GM12878 (cell line): ENCODE results near the gene CORO1C. TPM values are rescaled to one million over a fixed set of nuclear protein-coding genes. Genes with fewer than 3 reads are reported as not detected.
A peak's percentile ranks its signal among the peaks of the same experiment; 100 is the strongest.

Experiments
- ATAC-seq: fragments of 200-7000 bp; cut with Tn5 transposase; 3 replicates; pipeline ENCODE4 v1.9.1; 2020; ENCODE audit warnings: mild to moderate bottlenecking, moderate library complexity
- BruUV-seq: library from RNA; stranded (reverse); fragments of 400-500 nt; replicated peaks from 2 replicates; lab custom pipeline; 2021; lab: Mats Ljungman, UMichigan
- CTCF ChIA-PET: fragments of 300-600 bp; sonication (Branson Sonifier 250); formaldehyde crosslinking; extraction: SDS; loops from one replicate; lab custom pipeline; 2021; ENCODE audit warnings: inconsistent platforms; lab: Yijun Ruan, JAX
- POLR2A ChIA-PET: fragments of 350-600 bp; formaldehyde crosslinking; extraction: SDS; loops from one replicate; lab custom pipeline; 2021; ENCODE audit warnings: inconsistent platforms; lab: Charles Lee
- RAD21 ChIA-PET: fragments of 300-600 bp; sonication (Branson Sonifier 250); formaldehyde crosslinking; loops from one replicate; lab custom pipeline; 2023; ENCODE audit warnings: antibody characterized with exemption; ENCODE audit not compliant: unreplicated experiment; lab: Charles Lee
- SMC1A ChIA-PET: fragments of 300-600 bp; sonication (Branson Sonifier 250); formaldehyde crosslinking; loops from one replicate; lab custom pipeline; 2023; ENCODE audit not compliant: unreplicated experiment, uncharacterized antibody; lab: Charles Lee
- DNase-seq: peaks from one replicate; pipeline ENCODE4 v3.0.0-alpha.2; 2011; ENCODE audit warnings: low read depth, low spot score
- FAIRE-seq: peaks from 3 replicates; lab custom pipeline; 2011; peaks lifted over from hg19 to GRCh38; lab: Jason Lieb, UNC
- H2AFZ ChIP-seq: 2 replicates; pipeline ENCODE4 v1.6.0; 2011; ENCODE audit warnings: low read depth, low read length, control low read depth; ENCODE audit not compliant: control insufficient read depth
- H3K27ac ChIP-seq: 2 replicates; pipeline ENCODE4 v1.5.1; 2011; ENCODE audit warnings: control low read depth; ENCODE audit not compliant: control insufficient read depth, insufficient read depth
- H3K27me3 ChIP-seq, 2 experiments: replicated peaks in 1 of 2; 2 replicates each; pipeline versions ENCODE4 v1.6.0 to v1.6.1; 2011; ENCODE audit warnings: low read length in 1 of 2; ENCODE audit not compliant: control insufficient read depth in 2 of 2, insufficient read depth in 2 of 2
- H3K36me3 ChIP-seq, 2 experiments: 2 replicates each; pipeline ENCODE4 v1.5.1; 2011; ENCODE audit warnings: low read length in 1 of 2; ENCODE audit not compliant: control insufficient read depth in 2 of 2, insufficient read depth in 2 of 2
- H3K4me1 ChIP-seq: 2 replicates; pipeline ENCODE4 v1.6.1; 2011; ENCODE audit warnings: mild to moderate bottlenecking, low read length, moderate library complexity, mixed read lengths; ENCODE audit not compliant: control insufficient read depth, insufficient read depth
- H3K4me2 ChIP-seq: 2 replicates; pipeline ENCODE4 v1.6.0; 2011; ENCODE audit warnings: control low read depth; ENCODE audit not compliant: control insufficient read depth, insufficient read depth
- H3K4me3 ChIP-seq: fragments of 200-600 bp; sonication (generic); 2 replicates; pipeline ENCODE4 v1.5.1; 2016
- H3K79me2 ChIP-seq: 2 replicates; pipeline ENCODE4 v1.6.0; 2011; ENCODE audit warnings: low read length; ENCODE audit not compliant: control insufficient read depth, insufficient read depth
- H3K9ac ChIP-seq: 2 replicates; pipeline ENCODE4 v1.8.0; 2011; ENCODE audit warnings: low read length, control low read depth, mixed read lengths; ENCODE audit not compliant: control insufficient read depth, insufficient read depth
- H3K9me3 ChIP-seq: replicated peaks from 3 replicates; pipeline ENCODE4 v1.5.1; 2011; ENCODE audit warnings: mild to moderate bottlenecking, low read length; ENCODE audit not compliant: control insufficient read depth, insufficient read depth
- H4K20me1 ChIP-seq: 2 replicates; pipeline ENCODE4 v1.6.0; 2011; ENCODE audit not compliant: control insufficient read depth, insufficient read depth
- ATF7 ChIP-seq: fragments of 450-650 bp; IDR thresholded peaks from 2 replicates; pipeline ENCODE4 v1.6.1; 2016; ENCODE audit warnings: low read depth, mild to moderate bottlenecking
- GATAD2B ChIP-seq: fragments of 450-650 bp; conservative IDR thresholded peaks from 2 replicates; pipeline ENCODE4 v1.6.1; 2017; ENCODE audit warnings: low read depth, mild to moderate bottlenecking, moderate library complexity
- LARP7 ChIP-seq: fragments of 450-650 bp; IDR thresholded peaks from 2 replicates; pipeline ENCODE4 v1.6.1; 2017; ENCODE audit warnings: mild to moderate bottlenecking
- MEF2B ChIP-seq: fragments of 450-650 bp; IDR thresholded peaks from 2 replicates; pipeline ENCODE4 v1.6.1; 2018; ENCODE audit warnings: mild to moderate bottlenecking, moderate library complexity; ENCODE audit not compliant: partially characterized antibody, poor library complexity, severe bottlenecking
- NKRF ChIP-seq: fragments of 450-650 bp; conservative IDR thresholded peaks from 2 replicates; pipeline ENCODE4 v1.6.1; 2017; ENCODE audit warnings: mild to moderate bottlenecking, moderate library complexity
- NR2C1 ChIP-seq: fragments of 450-650 bp; IDR thresholded peaks from 2 replicates; pipeline ENCODE4 v1.6.1; 2017; ENCODE audit warnings: antibody characterized with exemption, mild to moderate bottlenecking, moderate library complexity
- ZNF217 ChIP-seq: fragments of 450-650 bp; IDR thresholded peaks from 2 replicates; pipeline ENCODE4 v1.6.1; 2017; ENCODE audit warnings: antibody characterized with exemption, mild to moderate bottlenecking
- WGBS: methylation state at CpG from one replicate; pipeline ENCODE4 v1.1.6; 2016; ENCODE audit warnings: low lambda C conversion rate; ENCODE audit not compliant: insufficient replicate concordance, insufficient coverage; ENCODE audit errors: missing lambda C conversion rate; 5-methylcytosine and 5-hydroxymethylcytosine counted together
- in situ Hi-C: fragments of 300-500 bp; cut with MboI; formaldehyde crosslinking; loops from 9 replicates; pipeline ENCODE4 v1.14.3; 2018; ENCODE audit warnings: mixed read lengths
- intact Hi-C: fragments of 100-400 bp; cut with micrococcal nuclease; formaldehyde crosslinking; loops from one replicate; pipeline ENCODE4 v1.14.2; 2022; ENCODE audit not compliant: unreplicated experiment
- polyA plus RNA-seq, 11 experiments: library from polyadenylated mRNA; depleted of rRNA in 4 of 11; unstranded in 6 of 11; stranded (reverse) in 5 of 11; fragments of >200 nt; fragmentation: Nextera tagmentation in 4 of 11; fragmentation: Illumina TruSeq in 1 of 11; extraction: Ambion mirVana in 4 of 11; extraction: Trizol in 1 of 11; gene quantifications; 1 replicate in 1 of 11; 2 replicates in 10 of 11; pipeline versions ENCODE4 v1.2.1 to v1.2.3, GENCODE V29; 2011 to 2016; ENCODE audit warnings: inconsistent platforms in 2 of 11, missing spikeins in 2 of 11, low read depth in 1 of 11
- total RNA-seq, 4 experiments: library from RNA; depleted of rRNA in 3 of 4; stranded (reverse); fragments of >200 nt in 3 of 4; fragmentation: Illumina TruSeq in 1 of 4; extraction: Trizol in 1 of 4; gene quantifications; 2 replicates each; pipeline versions ENCODE4 v1.2.1 to v1.2.3, GENCODE V29; 2013 to 2021
- TF ChIP-seq, protein P1 (sequence below): fragments of 450-650 bp; IDR thresholded peaks from 2 replicates; pipeline ENCODE4 v1.6.1; 2018; ENCODE audit warnings: mild to moderate bottlenecking, low read depth, moderate library complexity; ENCODE audit not compliant: partially characterized antibody

Gene CORO1C
- total and polyA plus RNA-seq, 10 of the 15 experiments (the other 5 are each of a cell fraction or from before 2014, with no cell fraction given), result 52.7 to 254 (median 171) TPM

DNA sequence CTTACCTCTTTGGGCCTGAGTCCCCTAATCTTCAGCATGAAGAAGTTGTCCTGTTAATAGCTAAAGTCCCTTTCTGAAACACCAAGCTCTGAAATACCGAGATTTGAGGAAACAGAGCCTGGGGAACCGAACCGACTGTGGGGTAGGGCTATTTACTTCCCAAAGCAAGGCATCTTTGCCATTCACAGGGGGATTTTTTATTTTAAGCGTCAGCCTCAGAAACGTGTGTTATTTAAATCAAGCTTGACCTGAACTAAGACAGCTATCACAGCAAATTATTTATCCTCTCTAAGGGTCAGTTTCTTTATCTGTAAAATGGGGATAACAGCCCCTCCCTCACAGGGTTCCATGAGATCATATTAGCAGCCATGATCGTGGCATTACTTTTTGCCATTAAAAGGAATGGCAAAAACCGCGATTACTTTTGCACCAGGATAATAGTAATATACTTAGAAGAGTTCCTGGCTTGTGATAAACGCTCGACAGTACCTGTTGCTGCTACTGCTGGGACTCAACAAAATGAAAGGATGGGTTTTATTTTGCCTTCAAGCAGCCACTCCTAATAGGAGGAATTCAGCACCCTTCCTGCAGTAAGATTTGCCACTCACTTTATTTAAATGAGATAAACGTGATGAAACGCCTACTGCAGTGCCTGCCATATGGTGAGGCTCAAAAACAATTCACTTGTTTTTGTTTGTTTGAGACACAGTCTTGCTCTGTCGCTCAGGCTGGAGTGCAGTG is 1.3 kb upstream of the CORO1C start:
- Histone ChIP-seq H3K79me2 (peaks cover 37% of the 10 kb centered on the region), H3K4me3 (peak overlapping the region; percentile 88), H3K9me3 (no peaks in the 10 kb centered on the region), H3K4me2 (peak overlapping the region; percentile 99), H2AFZ (peak overlapping the region; percentile 95), H3K27ac (peak overlapping the region; percentile 79), H3K27me3 (no peaks in the 10 kb centered on the region), H4K20me1 (no peaks in the 10 kb centered on the region), H3K4me1 (peaks cover 13% of the 10 kb centered on the region), H3K9ac (peak overlapping the region; percentile 64), H3K36me3 (no peaks in the 10 kb centered on the region)
- in situ Hi-C loops, result no loop called here
- intact Hi-C loops, result loop anchor here (5.0 kb wide), 1 partner anchor 120 kb away; no protein-coding TSS in a partner anchor
- DNase-seq (no peak), FAIRE-seq (no peak), ATAC-seq (no peak)
- 48% methylated on average over 13 of the region's 13 CpGs for WGBS
- ChIA-PET SMC1A (interaction anchor here (0.8 to 4.9 kb wide), 12 partner anchors 10 to 164 kb away, joined by 3 to 59 read pairs (median 4); no protein-coding TSS in a partner anchor), RAD21 (interaction anchor here (0.7 to 3.4 kb wide), 13 partner anchors 9 to 170 kb away, joined by 3 to 20 read pairs (median 3); partner anchors contain the start of genes ISCU, SELPLG and SSH1), POLR2A (interaction anchor here (0.6 to 2.2 kb wide), 10 partner anchors 11 to 180 kb away, joined by 3 to 8 read pairs (median 4); no protein-coding TSS in a partner anchor), CTCF (interaction anchor here (0.7 to 2.3 kb wide), 12 partner anchors 19 to 126 kb away, joined by 3 to 13 read pairs (median 5); no protein-coding TSS in a partner anchor)
- TF ChIP-seq GATAD2B, result 0 out of 2 replicates have a peak, but pooled peaks have one; percentile 44
- 0 out of 2 replicates have a peak, but pooled peaks have one; percentile 24 for TF ChIP-seq NKRF
- 0 out of 2 replicates have a peak, but pooled peaks have one; percentile 5 for TF ChIP-seq ATF7
- no peak for TF ChIP-seq NR2C1
- 0 out of 2 replicates have a peak, but pooled peaks have one; percentile 27 for TF ChIP-seq ZNF217
- TF ChIP-seq, protein P1, sequence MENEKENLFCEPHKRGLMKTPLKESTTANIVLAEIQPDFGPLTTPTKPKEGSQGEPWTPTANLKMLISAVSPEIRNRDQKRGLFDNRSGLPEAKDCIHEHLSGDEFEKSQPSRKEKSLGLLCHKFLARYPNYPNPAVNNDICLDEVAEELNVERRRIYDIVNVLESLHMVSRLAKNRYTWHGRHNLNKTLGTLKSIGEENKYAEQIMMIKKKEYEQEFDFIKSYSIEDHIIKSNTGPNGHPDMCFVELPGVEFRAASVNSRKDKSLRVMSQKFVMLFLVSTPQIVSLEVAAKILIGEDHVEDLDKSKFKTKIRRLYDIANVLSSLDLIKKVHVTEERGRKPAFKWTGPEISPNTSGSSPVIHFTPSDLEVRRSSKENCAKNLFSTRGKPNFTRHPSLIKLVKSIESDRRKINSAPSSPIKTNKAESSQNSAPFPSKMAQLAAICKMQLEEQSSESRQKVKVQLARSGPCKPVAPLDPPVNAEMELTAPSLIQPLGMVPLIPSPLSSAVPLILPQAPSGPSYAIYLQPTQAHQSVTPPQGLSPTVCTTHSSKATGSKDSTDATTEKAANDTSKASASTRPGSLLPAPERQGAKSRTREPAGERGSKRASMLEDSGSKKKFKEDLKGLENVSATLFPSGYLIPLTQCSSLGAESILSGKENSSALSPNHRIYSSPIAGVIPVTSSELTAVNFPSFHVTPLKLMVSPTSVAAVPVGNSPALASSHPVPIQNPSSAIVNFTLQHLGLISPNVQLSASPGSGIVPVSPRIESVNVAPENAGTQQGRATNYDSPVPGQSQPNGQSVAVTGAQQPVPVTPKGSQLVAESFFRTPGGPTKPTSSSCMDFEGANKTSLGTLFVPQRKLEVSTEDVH, result no peak
- TF ChIP-seq MEF2B, result no peak
- TF ChIP-seq LARP7, result 0 out of 2 replicates have a peak, but pooled peaks have one; percentile 52
- TSS peak; percentile 86 for BruUV-seq
